Measurements from ENCODE around the gene GBX1.

- TF ChIP-seq, protein P1, sequence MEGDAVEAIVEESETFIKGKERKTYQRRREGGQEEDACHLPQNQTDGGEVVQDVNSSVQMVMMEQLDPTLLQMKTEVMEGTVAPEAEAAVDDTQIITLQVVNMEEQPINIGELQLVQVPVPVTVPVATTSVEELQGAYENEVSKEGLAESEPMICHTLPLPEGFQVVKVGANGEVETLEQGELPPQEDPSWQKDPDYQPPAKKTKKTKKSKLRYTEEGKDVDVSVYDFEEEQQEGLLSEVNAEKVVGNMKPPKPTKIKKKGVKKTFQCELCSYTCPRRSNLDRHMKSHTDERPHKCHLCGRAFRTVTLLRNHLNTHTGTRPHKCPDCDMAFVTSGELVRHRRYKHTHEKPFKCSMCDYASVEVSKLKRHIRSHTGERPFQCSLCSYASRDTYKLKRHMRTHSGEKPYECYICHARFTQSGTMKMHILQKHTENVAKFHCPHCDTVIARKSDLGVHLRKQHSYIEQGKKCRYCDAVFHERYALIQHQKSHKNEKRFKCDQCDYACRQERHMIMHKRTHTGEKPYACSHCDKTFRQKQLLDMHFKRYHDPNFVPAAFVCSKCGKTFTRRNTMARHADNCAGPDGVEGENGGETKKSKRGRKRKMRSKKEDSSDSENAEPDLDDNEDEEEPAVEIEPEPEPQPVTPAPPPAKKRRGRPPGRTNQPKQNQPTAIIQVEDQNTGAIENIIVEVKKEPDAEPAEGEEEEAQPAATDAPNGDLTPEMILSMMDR (conservative IDR thresholded peaks at IDR 0.05; ENCODE audit: low read length), result no peak
- no peak for TF ChIP-seq EZH2phosphoT487 (IDR thresholded peaks at IDR 0.05; ENCODE audit: borderline replicate concordance, low read depth, low read length)
Observed at GRCh38 chr7:151166629-151167196, 781 bp downstream of the GBX1 start.

Data from OCI-LY7 (cell line).